Caco-2 (cell line): Measurements from ENCODE around the gene BRSK2. TPM values are rescaled to one million over a fixed set of nuclear protein-coding genes. Genes with fewer than 3 reads are reported as not detected.

Source experiments
- BruUV-seq: library from RNA; stranded (reverse); fragments of 400-500 nt; replicated peaks from 2 replicates; lab custom pipeline; 2021; lab: Mats Ljungman, UMichigan
- CTCF ChIA-PET: fragments of 300-600 bp; sonication (Branson Sonifier 250); formaldehyde crosslinking; loops from one replicate; lab custom pipeline; 2022; ENCODE audit warnings: antibody characterized with exemption; lab: Charles Lee
- POLR2A ChIA-PET: fragments of 300-600 bp; sonication (Branson Sonifier 250); formaldehyde crosslinking; loops from one replicate; lab custom pipeline; 2022; ENCODE audit warnings: antibody characterized with exemption; lab: Charles Lee
- DNase-seq, 2 experiments: peaks; one replicate each; pipeline versions ENCODE4 v3.0.0 to v3.0.0-alpha.2; 2020 to 2022
- H3K27me3 ChIP-seq: replicated peaks from 2 replicates; pipeline ENCODE4 v1.6.0; 2011; ENCODE audit warnings: low read length; ENCODE audit not compliant: control insufficient read depth, insufficient read depth
- H3K36me3 ChIP-seq: 2 replicates; pipeline ENCODE4 v1.5.1; 2011; ENCODE audit warnings: low read length; ENCODE audit not compliant: control insufficient read depth, insufficient read depth
- H3K4me1 ChIP-seq: fragments of 250-450 bp; sonication (Bioruptor Pico); 2 replicates; pipeline ENCODE4 v1.5.1; 2020; ENCODE audit warnings: mild to moderate bottlenecking
- H3K4me3 ChIP-seq: 2 replicates; pipeline ENCODE4 v1.5.1; 2011; ENCODE audit warnings: low read depth, mild to moderate bottlenecking, control low read depth, low read length
- H3K9me3 ChIP-seq: fragments of 250-450 bp; sonication (Bioruptor Pico); 2 replicates; pipeline ENCODE4 v1.5.1; 2020; ENCODE audit warnings: mild to moderate bottlenecking, moderate library complexity
- H3K27ac Mint-ChIP-seq: one replicate; pipeline ENCODE4 v1.8.0; 2022; ENCODE audit warnings: mixed read lengths; ENCODE audit not compliant: unreplicated experiment
- H3K27me3 Mint-ChIP-seq: one replicate; pipeline ENCODE4 v1.8.0; 2022; ENCODE audit warnings: mixed read lengths; ENCODE audit not compliant: insufficient read depth, unreplicated experiment
- H3K36me3 Mint-ChIP-seq: one replicate; pipeline ENCODE4 v1.8.0; 2022; ENCODE audit warnings: mild to moderate bottlenecking, mixed read lengths; ENCODE audit not compliant: insufficient read depth, unreplicated experiment
- H3K4me1 Mint-ChIP-seq: one replicate; pipeline ENCODE4 v1.8.0; 2022; ENCODE audit warnings: low read depth, mixed read lengths; ENCODE audit not compliant: unreplicated experiment
- H3K4me3 Mint-ChIP-seq: one replicate; pipeline ENCODE4 v1.8.0; 2022; ENCODE audit warnings: mild to moderate bottlenecking, moderate library complexity, mixed read lengths; ENCODE audit not compliant: unreplicated experiment
- H3K9me3 Mint-ChIP-seq: one replicate; pipeline ENCODE4 v1.8.0; 2022; ENCODE audit warnings: mixed read lengths; ENCODE audit not compliant: unreplicated experiment
- CTCF ChIP-seq, 2 experiments: fragments of 200-600 bp in 1 of 2; IDR thresholded peaks; 1 replicate in 1 of 2; 2 replicates in 1 of 2; pipeline versions ENCODE4 v1.5.1 to v1.8.0; 2011 to 2022; ENCODE audit warnings: antibody characterized with exemption in 1 of 2, control low read depth in 1 of 2, inconsistent platforms in 1 of 2, low read depth in 1 of 2, low read length in 1 of 2, mild to moderate bottlenecking in 1 of 2, moderate library complexity in 1 of 2; ENCODE audit not compliant: insufficient read depth in 1 of 2, severe bottlenecking in 1 of 2, unreplicated experiment in 1 of 2
- intact Hi-C: fragments of 100-400 bp; cut with micrococcal nuclease; formaldehyde crosslinking; loops from one replicate; pipeline ENCODE4 v1.10.0; 2022; ENCODE audit not compliant: unreplicated experiment
- total RNA-seq: library from RNA; stranded (reverse); gene quantifications from 2 replicates; pipeline ENCODE4 v1.2.3, GENCODE V29; 2022

Gene BRSK2
- total RNA-seq, 1 experiment from 2014 or later: 32.8 TPM

GRCh38 chr11:1440066-1440465, 50.3 kb downstream of the BRSK2 start:
- intact Hi-C loops: no loop called here
- no peak for TF ChIP-seq CTCF (IDR thresholded peaks at IDR 0.05; ENCODE audit: insufficient read depth in 1 of 2, low read depth in 1 of 2, low read length in 1 of 2, severe bottlenecking in 1 of 2, unreplicated experiment in 1 of 2)
- Mint-ChIP-seq H3K4me1 (no peaks in the 10 kb centered on the region), H3K36me3 (no peaks in the 10 kb centered on the region), H3K27ac (no peak overlapping the region), H3K4me3 (no peak overlapping the region), H3K27me3 (no peaks in the 10 kb centered on the region), H3K9me3 (no peaks in the 10 kb centered on the region)
- Histone ChIP-seq H3K4me3 (no peak overlapping the region), H3K4me1 (peaks cover 28% of the 10 kb centered on the region), H3K36me3 (no peaks in the 10 kb centered on the region), H3K27me3 (no peaks in the 10 kb centered on the region), H3K9me3 (no peaks in the 10 kb centered on the region)
- DNase-seq: no peak
- ChIA-PET CTCF (no interaction called here), POLR2A (no interaction called here)
- no TSS peak for BruUV-seq

GRCh38 chr11:1440496-1440895, 50.8 kb downstream of the BRSK2 start:
- Mint-ChIP-seq H3K4me1 (no peaks in the 10 kb centered on the region), H3K27me3 (no peaks in the 10 kb centered on the region), H3K9me3 (no peaks in the 10 kb centered on the region), H3K4me3 (no peak overlapping the region), H3K27ac (no peak overlapping the region), H3K36me3 (no peaks in the 10 kb centered on the region)
- no peaks in the 10 kb centered on the region for H3K9me3 ChIP-seq
- peaks cover 28% of the 10 kb centered on the region for H3K4me1 ChIP-seq
- H3K27me3 ChIP-seq: no peaks in the 10 kb centered on the region
- BruUV-seq: no TSS peak
- H3K36me3 ChIP-seq: no peaks in the 10 kb centered on the region
- DNase-seq: no peak
- intact Hi-C loops: no loop called here
- CTCF ChIA-PET: no interaction called here
- H3K4me3 ChIP-seq: no peak overlapping the region
- TF ChIP-seq CTCF (IDR thresholded peaks at IDR 0.05; ENCODE audit: insufficient read depth in 1 of 2, low read depth in 1 of 2, low read length in 1 of 2, severe bottlenecking in 1 of 2, unreplicated experiment in 1 of 2): no peak
- POLR2A ChIA-PET: no interaction called here

GRCh38 chr11:1442163-1442562, 52.4 kb downstream of the BRSK2 start:
- Histone ChIP-seq H3K9me3 (no peaks in the 10 kb centered on the region), H3K27me3 (no peaks in the 10 kb centered on the region), H3K36me3 (no peaks in the 10 kb centered on the region), H3K4me3 (no peak overlapping the region), H3K4me1 (peaks cover 18% of the 10 kb centered on the region)
- no peak for DNase-seq
- TF ChIP-seq CTCF (IDR thresholded peaks at IDR 0.05; ENCODE audit: insufficient read depth in 1 of 2, low read depth in 1 of 2, low read length in 1 of 2, severe bottlenecking in 1 of 2, unreplicated experiment in 1 of 2): no peak
- no peak overlapping the region for H3K4me3 Mint-ChIP-seq
- ChIA-PET POLR2A (no interaction called here), CTCF (no interaction called here)
- H3K4me1 Mint-ChIP-seq: no peaks in the 10 kb centered on the region
- no peaks in the 10 kb centered on the region for H3K9me3 Mint-ChIP-seq
- no peaks in the 10 kb centered on the region for H3K36me3 Mint-ChIP-seq
- intact Hi-C loops: no loop called here
- H3K27ac Mint-ChIP-seq: no peak overlapping the region
- BruUV-seq: no TSS peak
- no peaks in the 10 kb centered on the region for H3K27me3 Mint-ChIP-seq
